CD4-positive, alpha-beta T cell treated with Interleukin-15 for 4 hours (primary cell): Measurements from ENCODE around the gene BCAR3.
"Not testable (repeated sequence)": the region's sequence is repeated elsewhere in the genome, so short reads cannot be mapped to it uniquely, and the experiment has no call there.

Source experiments
- DNase-seq: peaks from one replicate; pipeline ENCODE4 v3.0.0-alpha.2; 2020; ENCODE audit warnings: low spot score

BCAR3 gene

GRCh38 chr1:93577536-93578432 is 103.9 kb downstream of the BCAR3 start:
- DNase-seq = no peak

DNA sequence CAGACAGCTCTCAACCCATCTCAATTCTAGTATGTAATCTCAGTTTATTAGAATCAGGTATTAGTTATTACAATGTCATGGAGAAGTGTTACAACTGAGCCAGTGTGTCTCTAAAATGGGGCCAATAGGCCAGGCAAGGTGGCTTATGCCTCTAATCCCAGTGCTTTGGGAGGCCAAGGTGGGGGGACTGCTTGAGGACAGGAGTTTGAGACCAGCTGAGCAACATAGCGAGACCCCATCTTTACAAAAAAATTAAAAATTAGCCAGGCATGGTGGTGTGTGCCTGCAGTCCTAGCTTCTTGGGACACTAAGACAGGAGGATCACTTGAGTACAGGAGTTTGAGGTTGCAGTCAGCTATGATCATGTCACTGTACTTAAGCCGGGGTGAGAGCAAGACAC is 104.9 kb downstream of the BCAR3 start:
- no peak for DNase-seq

- DNase-seq = no peak
Observed at GRCh38 chr1:93576346-93576745, 105.3 kb downstream of the BCAR3 start.

- DNase-seq = no peak
Observed at GRCh38 chr1:93575621-93576284, 105.9 kb downstream of the BCAR3 start.

GRCh38 chr1:93574991-93575390 is 106.6 kb downstream of the BCAR3 start:
- DNase-seq = no peak

DNA sequence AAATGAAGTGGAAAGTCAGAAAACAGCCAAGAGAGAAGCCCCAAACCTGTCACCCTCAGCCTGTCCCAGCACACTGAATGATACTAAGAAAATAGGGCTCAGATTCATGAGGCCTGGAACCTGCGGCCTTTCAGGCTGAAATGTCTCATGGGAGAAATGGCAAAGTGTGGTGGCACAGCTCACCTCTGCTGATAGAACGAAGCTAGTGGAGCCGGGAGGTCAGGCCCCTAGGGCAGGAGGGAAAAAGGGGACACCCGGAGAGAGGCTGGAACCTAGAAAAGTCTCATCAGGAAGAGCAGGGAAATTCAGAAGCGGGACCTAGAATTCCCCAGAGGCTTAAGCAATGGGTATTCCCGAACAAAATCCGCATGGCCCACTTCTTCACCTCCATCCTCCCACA is 107.1 kb downstream of the BCAR3 start:
- DNase-seq = no peak

DNA sequence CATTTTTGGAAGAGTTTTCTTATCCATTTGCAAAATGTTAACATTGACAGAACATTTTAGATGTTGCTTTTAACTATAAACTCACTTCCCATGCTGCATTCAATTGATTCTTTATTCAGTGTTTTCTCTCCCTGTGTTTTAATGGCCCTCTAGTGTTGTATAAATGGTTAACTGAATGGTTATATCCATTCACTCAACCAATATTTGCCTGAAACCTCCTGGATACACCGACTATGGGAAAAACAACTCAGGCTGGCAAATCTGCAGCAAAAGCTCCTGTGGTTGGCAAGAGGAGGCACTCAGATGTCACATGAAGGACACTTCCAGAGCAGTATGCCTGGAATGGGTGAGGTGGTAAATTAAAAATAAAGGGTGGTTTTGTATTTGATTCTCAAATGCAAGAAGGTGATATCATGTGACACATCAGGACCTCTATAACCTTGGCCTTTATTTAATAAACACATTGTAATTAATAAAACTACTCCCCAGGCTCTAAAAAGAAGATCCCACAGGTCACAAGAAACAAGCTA is 107.6 kb downstream of the BCAR3 start:
- no peak for DNase-seq

- no peak for DNase-seq
Observed at GRCh38 chr1:93571623-93572310, 109.9 kb downstream of the BCAR3 start.

GRCh38 chr1:93569489-93569888 is 112.1 kb downstream of the BCAR3 start:
- DNase-seq = no peak

- no peak for DNase-seq
Observed at GRCh38 chr1:93567255-93567918, 114.2 kb downstream of the BCAR3 start.

DNA sequence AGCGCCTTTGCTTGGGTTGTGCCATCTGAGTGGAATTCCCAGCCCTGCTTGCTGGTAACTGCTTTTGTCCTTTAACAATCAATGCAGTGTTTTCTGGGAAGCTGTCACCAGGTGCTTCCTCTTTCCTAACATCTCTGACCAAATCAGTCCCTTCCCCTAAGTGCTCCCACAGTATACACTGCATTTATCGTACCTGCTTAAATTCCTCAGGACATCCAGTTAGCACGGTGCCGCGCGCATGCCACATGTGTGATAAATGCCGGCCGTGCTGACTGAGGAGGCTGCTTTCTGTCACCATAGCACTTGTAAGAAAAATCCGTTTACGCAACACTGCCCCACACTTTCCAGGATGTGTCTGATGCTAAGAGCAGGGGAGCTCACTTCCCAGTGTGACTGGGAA is 115.4 kb downstream of the BCAR3 start:
- no peak for DNase-seq

DNA sequence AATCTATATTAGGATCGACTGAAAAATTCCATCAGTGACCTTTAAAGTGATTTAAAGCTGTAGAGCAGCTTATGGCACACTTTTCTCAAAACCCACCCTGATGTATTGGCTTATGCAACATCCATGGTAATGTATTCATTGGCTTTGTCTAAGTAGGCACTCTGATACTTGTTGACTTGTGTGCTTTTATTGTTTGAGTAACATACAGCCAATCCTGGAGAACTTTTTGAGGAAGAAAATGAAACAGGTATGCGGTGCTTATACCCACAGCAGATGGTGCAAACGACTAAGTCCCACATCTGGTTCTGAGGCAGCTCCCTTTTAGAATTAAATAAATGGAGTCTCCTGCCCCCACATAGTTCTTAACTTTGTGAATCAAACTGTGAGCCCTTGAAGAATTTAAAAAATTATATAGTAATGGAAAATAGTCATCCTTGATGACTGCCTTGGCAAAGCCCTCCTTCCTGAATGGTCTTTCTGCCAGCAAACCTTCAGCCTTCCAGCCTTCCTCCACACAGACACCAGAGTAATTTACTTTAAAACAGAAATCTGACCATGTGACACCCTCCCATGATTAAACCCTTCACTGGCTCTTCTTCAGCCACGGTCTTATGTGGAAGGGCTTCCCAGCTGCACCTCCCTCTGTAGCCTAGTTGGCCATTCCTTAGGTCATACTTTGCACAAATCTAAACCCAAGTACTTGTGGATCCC is 116.0 kb downstream of the BCAR3 start:
- DNase-seq = no peak

DNA sequence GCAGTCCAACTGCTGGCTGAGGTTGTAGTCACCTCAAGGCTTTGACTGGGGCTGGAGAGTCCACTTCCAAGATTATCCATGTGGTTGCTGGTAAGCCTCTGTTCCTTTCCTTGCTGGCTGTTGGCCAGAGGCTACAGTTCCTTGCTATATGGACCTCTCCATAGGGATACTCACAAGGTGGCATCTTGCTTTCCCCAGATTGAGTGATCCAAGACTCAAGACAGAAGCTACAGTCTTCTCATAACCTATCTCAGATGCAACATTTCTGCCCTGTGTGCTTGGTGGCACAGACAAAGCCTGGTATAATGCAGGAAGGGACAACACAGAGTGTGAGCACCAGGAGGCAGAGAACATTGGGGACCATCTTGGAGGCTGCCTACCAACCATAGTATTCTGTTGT is 121.9 kb downstream of the BCAR3 start:
- DNase-seq = no peak

- no peak for DNase-seq
Observed at GRCh38 chr1:93559045-93559444, 122.6 kb downstream of the BCAR3 start.

DNA sequence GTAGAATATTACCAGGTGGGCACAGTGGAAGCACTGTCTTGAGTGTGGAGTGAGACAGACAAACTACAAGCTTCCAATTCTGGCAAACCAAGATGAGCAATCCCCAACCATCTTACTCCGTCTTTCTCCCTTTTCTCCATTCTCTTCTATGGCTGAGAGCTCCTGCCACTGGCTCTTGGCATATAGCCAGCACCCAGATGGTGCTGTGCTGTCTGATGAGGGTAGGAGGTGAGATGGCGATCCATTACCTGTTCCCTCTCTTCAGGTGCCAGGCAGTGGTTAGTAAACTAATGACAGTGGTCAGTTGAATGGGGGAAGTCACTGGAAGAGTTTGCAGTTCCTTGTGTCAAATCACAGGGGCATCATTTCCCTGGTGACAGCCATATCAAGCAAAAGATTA is 125.3 kb downstream of the BCAR3 start:
- no peak for DNase-seq

- DNase-seq = no peak
Observed at GRCh38 chr1:93554883-93555872, 126.5 kb downstream of the BCAR3 start.

GRCh38 chr1:93553886-93554490 is 127.6 kb downstream of the BCAR3 start:
- not testable (repeated sequence) for DNase-seq

DNA sequence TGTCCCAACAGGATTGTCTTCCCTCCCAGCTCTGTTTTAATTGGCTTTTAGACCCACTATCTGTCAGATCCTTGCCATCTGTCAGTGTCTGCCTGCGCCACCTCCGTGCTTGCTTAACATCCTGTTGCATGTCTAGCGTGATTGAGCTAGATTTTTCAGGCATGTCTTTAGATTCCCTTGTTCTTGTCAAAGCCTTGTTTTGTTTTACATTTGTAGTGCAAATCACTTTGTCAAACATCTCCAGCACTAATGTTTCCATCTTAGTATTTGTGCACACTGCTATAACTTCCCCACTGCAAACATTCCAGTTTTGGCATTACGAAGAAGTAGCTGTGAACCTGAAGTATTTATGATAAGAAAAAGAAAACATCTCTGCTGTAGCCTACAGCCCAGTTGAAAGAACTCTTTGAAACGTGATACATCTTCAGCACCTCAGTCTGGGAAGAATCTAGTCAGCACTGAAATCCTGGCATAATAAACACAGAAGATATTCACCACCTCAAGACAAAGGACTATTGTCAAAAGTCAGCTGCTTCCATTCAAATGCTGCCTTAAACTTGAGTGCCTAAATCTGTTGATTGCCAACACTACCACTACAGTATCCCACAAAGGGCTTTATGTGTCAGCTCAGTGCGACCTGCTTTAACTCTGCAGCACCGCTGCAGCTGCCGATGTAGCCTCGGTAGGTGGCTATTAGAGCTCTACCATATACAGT is 128.7 kb downstream of the BCAR3 start:
- no peak for DNase-seq

- no peak for DNase-seq
Observed at GRCh38 chr1:93549811-93550210, 131.8 kb downstream of the BCAR3 start.
